ENCODE data around the gene PIK3R4. TPM values are rescaled to one million over a fixed set of nuclear protein-coding genes. Genes with fewer than 3 reads are reported as not detected.

Gene PIK3R4
- total RNA-seq, 1 donor from 2014 or later = 58.5 TPM

DNA sequence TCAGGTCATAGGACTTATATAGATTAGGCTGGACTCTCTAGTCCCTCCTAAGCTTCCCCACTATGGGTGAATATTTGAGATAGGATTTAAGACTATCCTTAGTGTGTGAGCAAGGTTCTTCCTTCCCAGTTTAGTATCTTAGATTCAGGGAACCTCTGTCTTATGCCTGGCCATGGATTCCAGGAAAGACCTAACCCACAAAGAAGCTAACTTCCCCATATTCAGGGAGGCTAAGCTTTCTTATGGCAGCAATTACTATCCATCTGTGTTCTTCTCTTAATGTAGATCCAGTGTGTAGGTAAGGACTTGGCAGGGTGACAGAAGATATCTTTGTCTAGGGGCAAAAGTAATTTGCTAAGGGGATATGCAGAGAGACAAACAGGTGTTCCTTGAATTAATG lies 25.5 kb upstream of the PIK3R4 start:
- Histone ChIP-seq H3K36me3 (ENCODE audit: control insufficient read depth in 3 of 3, insufficient read depth in 3 of 3, low read length in 3 of 3) (no peaks in the 10 kb centered on the region), H3K27me3 (ENCODE audit: control insufficient read depth in 3 of 3, insufficient read depth in 3 of 3, low read length in 3 of 3) (no peaks in the 10 kb centered on the region)

GRCh38 chr3:130770644-130771043 lies 24.0 kb upstream of the PIK3R4 start:
- no peaks in the 10 kb centered on the region for H3K27me3 ChIP-seq (ENCODE audit: control insufficient read depth in 3 of 3, insufficient read depth in 3 of 3, low read length in 3 of 3)
- no peak overlapping the region for H3K27ac ChIP-seq (ENCODE audit: low read depth, low read length)
- no peak overlapping the region for H3K9ac ChIP-seq (ENCODE audit: low read depth in 1 of 3, low read length in 3 of 3)
- no peaks in the 10 kb centered on the region for H3K9me3 ChIP-seq (ENCODE audit: control insufficient read depth in 3 of 3, low read length in 3 of 3)
- no peaks in the 10 kb centered on the region for H3K4me1 ChIP-seq (ENCODE audit: control insufficient read depth in 3 of 3, insufficient read depth in 3 of 3, low read length in 3 of 3)
- H3K4me3 ChIP-seq (ENCODE audit: low read length in 3 of 3) = no peak overlapping the region
- H3K36me3 ChIP-seq (ENCODE audit: control insufficient read depth in 3 of 3, insufficient read depth in 3 of 3, low read length in 3 of 3) = no peaks in the 10 kb centered on the region

More for the DNA sequence above, 25.5 kb upstream of the PIK3R4 start:
- H3K4me3 ChIP-seq (ENCODE audit: low read length in 3 of 3) = no peak overlapping the region
- no peak overlapping the region for H3K9ac ChIP-seq (ENCODE audit: low read depth in 1 of 3, low read length in 3 of 3)
- H3K4me1 ChIP-seq (ENCODE audit: control insufficient read depth in 3 of 3, insufficient read depth in 3 of 3, low read length in 3 of 3) = no peaks in the 10 kb centered on the region
- no peaks in the 10 kb centered on the region for H3K9me3 ChIP-seq (ENCODE audit: control insufficient read depth in 3 of 3, low read length in 3 of 3)
- no peak overlapping the region for H3K27ac ChIP-seq (ENCODE audit: low read depth, low read length)

DNA sequence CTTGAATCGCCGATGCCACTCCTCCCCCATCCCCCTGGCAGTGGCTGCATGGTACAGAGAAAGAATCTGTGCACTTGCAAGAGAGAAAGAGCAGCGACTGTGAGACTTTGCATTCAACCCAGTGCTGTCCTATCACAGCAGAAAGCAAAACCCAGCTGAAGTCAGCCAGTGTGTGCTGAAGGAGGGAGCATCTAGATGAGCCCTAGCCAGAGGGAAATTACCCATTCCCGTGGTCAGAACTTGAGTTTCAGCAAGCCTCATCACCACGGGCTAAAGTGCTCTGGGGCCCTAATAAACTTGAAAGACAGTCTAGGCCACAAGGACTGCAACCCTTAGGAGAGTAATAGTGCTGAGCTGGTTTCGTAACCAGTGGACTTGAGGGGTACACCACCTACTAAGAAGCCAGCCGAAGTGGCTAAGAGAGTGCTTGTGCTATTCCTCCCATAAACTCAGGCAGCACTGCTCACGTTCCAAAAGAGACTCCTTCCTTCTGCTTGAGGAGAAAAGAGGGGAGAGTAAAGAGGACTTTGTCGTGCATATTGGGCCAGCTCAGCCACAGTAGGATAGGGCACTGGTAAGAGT lies 15.2 kb upstream of the PIK3R4 start:
- Histone ChIP-seq H3K27me3 (ENCODE audit: control insufficient read depth in 3 of 3, insufficient read depth in 3 of 3, low read length in 3 of 3) (peaks cover 0 to 3% (median 2%) of the 10 kb centered on the region in 3 donors), H3K9ac (ENCODE audit: low read depth in 1 of 3, low read length in 3 of 3) (no peak overlapping the region), H3K9me3 (ENCODE audit: control insufficient read depth in 3 of 3, low read length in 3 of 3) (no peaks in the 10 kb centered on the region), H3K4me1 (ENCODE audit: control insufficient read depth in 3 of 3, insufficient read depth in 3 of 3, low read length in 3 of 3) (peaks cover 0 to 2% (median 0%) of the 10 kb centered on the region in 3 donors), H3K27ac (ENCODE audit: low read depth, low read length) (no peak overlapping the region), H3K4me3 (ENCODE audit: low read length in 3 of 3) (no peak overlapping the region), H3K36me3 (ENCODE audit: control insufficient read depth in 3 of 3, insufficient read depth in 3 of 3, low read length in 3 of 3) (no peaks in the 10 kb centered on the region)

DNA sequence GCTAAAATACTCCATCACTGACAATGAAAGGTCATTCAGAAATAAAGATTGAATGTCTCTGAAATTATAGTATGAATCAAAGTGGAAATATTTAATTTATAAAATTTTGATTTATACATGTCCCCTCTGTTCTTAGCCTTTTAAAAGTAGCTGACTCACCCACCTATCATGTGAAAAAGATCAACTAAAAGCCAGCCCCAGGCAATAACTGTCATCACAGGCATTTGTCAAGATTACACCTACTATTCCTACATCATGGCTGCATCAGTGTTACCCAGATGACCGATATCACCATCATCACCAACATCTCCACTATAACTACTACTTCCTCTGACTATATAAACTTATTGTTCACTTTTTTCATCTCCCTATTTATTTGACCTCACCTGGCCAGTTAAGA lies 14.3 kb upstream of the PIK3R4 start:
- peaks cover 0 to 2% (median 0%) of the 10 kb centered on the region in 3 donors for H3K4me1 ChIP-seq (ENCODE audit: control insufficient read depth in 3 of 3, insufficient read depth in 3 of 3, low read length in 3 of 3)
- H3K36me3 ChIP-seq (ENCODE audit: control insufficient read depth in 3 of 3, insufficient read depth in 3 of 3, low read length in 3 of 3) = no peaks in the 10 kb centered on the region
- H3K27ac ChIP-seq (ENCODE audit: low read depth, low read length) = no peak overlapping the region
- no peak overlapping the region for H3K9ac ChIP-seq (ENCODE audit: low read depth in 1 of 3, low read length in 3 of 3)
- H3K9me3 ChIP-seq (ENCODE audit: control insufficient read depth in 3 of 3, low read length in 3 of 3) = no peaks in the 10 kb centered on the region
- H3K4me3 ChIP-seq (ENCODE audit: low read length in 3 of 3) = no peak overlapping the region
- H3K27me3 ChIP-seq (ENCODE audit: control insufficient read depth in 3 of 3, insufficient read depth in 3 of 3, low read length in 3 of 3) = peaks cover 0 to 3% (median 2%) of the 10 kb centered on the region in 3 donors

DNA sequence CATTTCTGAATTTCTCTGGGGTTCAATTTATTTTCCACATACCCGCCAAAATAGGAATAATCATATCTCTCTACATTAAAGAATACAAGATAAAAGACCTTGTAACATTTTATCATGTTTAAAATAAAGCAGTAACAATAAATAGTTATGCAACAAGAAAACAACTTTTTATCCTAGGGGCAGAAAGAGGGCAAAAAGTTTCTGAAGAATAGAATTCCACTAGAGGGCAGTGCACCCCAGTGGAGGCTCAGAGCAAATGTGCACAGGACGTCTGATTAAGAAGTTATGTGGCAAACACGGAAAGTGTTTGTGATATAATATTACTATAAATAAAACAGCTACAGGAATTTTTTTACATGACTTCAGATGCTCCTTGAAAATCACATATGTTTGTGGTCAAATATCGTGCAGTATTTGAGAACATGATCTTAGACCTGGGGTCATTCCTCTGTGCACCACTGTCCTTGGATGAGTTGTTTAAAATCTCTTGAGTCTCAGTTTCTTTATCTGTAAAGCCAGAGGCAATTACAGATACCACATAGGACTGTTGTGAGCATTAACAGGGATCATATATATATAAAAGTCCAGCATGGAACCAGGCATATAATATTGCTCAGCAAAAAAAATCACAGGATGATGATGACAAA lies 13.2 kb upstream of the PIK3R4 start:
- H3K36me3 ChIP-seq (ENCODE audit: control insufficient read depth in 3 of 3, insufficient read depth in 3 of 3, low read length in 3 of 3) = no peaks in the 10 kb centered on the region
- H3K4me1 ChIP-seq (ENCODE audit: control insufficient read depth in 3 of 3, insufficient read depth in 3 of 3, low read length in 3 of 3) = peaks cover 0 to 2% (median 0%) of the 10 kb centered on the region in 3 donors
- H3K9me3 ChIP-seq (ENCODE audit: control insufficient read depth in 3 of 3, low read length in 3 of 3) = no peaks in the 10 kb centered on the region
- H3K9ac ChIP-seq (ENCODE audit: low read depth in 1 of 3, low read length in 3 of 3) = no peak overlapping the region
- H3K27me3 ChIP-seq (ENCODE audit: control insufficient read depth in 3 of 3, insufficient read depth in 3 of 3, low read length in 3 of 3) = peaks cover 0 to 3% (median 2%) of the 10 kb centered on the region in 3 donors
- no peak overlapping the region for H3K27ac ChIP-seq (ENCODE audit: low read depth, low read length)
- H3K4me3 ChIP-seq (ENCODE audit: low read length in 3 of 3) = no peak overlapping the region

- H3K9me3 ChIP-seq (ENCODE audit: control insufficient read depth in 3 of 3, low read length in 3 of 3) = no peaks in the 10 kb centered on the region
- no peak overlapping the region for H3K27ac ChIP-seq (ENCODE audit: low read depth, low read length)
- H3K9ac ChIP-seq (ENCODE audit: low read depth in 1 of 3, low read length in 3 of 3) = no peak overlapping the region
- H3K4me1 ChIP-seq (ENCODE audit: control insufficient read depth in 3 of 3, insufficient read depth in 3 of 3, low read length in 3 of 3) = peaks cover 0 to 2% (median 0%) of the 10 kb centered on the region in 3 donors
- no peak overlapping the region for H3K4me3 ChIP-seq (ENCODE audit: low read length in 3 of 3)
- H3K36me3 ChIP-seq (ENCODE audit: control insufficient read depth in 3 of 3, insufficient read depth in 3 of 3, low read length in 3 of 3) = no peaks in the 10 kb centered on the region
- H3K27me3 ChIP-seq (ENCODE audit: control insufficient read depth in 3 of 3, insufficient read depth in 3 of 3, low read length in 3 of 3) = peaks cover 0 to 3% (median 2%) of the 10 kb centered on the region in 3 donors
Observed at GRCh38 chr3:130758624-130759369, 12.2 kb upstream of the PIK3R4 start.

DNA sequence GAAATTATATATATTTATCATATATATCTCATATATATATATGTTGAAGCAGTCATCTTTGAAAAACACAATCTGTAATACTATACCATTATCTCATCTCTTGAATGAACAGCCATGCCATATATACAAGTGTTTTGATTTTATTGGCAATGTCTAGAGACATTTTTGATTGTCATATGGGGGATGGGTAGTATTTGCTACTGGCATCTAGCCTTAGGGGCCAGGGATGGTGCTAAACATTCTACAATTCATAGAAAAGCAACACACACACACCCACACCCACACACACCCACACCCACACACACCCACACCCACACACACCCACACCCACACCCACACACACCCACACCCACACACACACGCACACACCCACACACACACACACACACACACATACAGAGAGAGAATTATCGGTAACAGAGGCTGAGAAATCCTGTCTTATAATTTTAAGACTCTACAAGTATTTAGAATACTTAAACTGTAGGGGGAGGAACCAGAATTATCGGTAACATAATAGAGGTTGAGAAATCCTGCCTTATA lies 11.1 kb upstream of the PIK3R4 start:
- no peak overlapping the region for H3K27ac ChIP-seq (ENCODE audit: low read depth, low read length)
- H3K4me1 ChIP-seq (ENCODE audit: control insufficient read depth in 3 of 3, insufficient read depth in 3 of 3, low read length in 3 of 3) = peaks cover 0 to 2% (median 0%) of the 10 kb centered on the region in 3 donors
- no peaks in the 10 kb centered on the region for H3K9me3 ChIP-seq (ENCODE audit: control insufficient read depth in 3 of 3, low read length in 3 of 3)
- no peaks in the 10 kb centered on the region for H3K36me3 ChIP-seq (ENCODE audit: control insufficient read depth in 3 of 3, insufficient read depth in 3 of 3, low read length in 3 of 3)
- H3K9ac ChIP-seq (ENCODE audit: low read depth in 1 of 3, low read length in 3 of 3) = no peak overlapping the region
- no peak overlapping the region for H3K4me3 ChIP-seq (ENCODE audit: low read length in 3 of 3)
- H3K27me3 ChIP-seq (ENCODE audit: control insufficient read depth in 3 of 3, insufficient read depth in 3 of 3, low read length in 3 of 3) = no peaks in the 10 kb centered on the region

DNA sequence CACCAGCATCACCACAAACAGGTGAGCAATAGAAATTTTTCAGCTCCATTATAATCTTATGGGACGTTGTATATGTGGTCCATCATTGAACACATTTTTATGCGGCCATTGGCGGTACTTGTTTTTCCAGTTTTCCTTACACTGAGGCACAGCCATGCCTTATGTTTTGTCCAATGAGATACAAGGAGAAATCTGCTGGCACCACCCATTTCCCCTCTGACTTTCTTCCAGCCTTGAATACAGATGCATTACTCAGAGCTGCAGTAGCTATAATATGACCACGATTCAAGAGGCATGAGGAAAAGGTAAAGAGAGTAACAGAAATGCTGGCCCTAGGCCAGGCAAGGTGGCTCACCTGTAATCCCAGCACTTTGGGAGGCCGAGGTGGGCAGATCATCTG lies 9.0 kb upstream of the PIK3R4 start:
- peaks cover 0 to 2% (median 0%) of the 10 kb centered on the region in 3 donors for H3K4me1 ChIP-seq (ENCODE audit: control insufficient read depth in 3 of 3, insufficient read depth in 3 of 3, low read length in 3 of 3)

GRCh38 chr3:130748981-130749380 lies 2.4 kb upstream of the PIK3R4 start:
- Histone ChIP-seq H3K27ac (ENCODE audit: low read depth, low read length) (no peak overlapping the region), H3K4me1 (ENCODE audit: control insufficient read depth in 3 of 3, insufficient read depth in 3 of 3, low read length in 3 of 3) (peaks cover 17 to 22% (median 18%) of the 10 kb centered on the region in 3 donors), H3K27me3 (ENCODE audit: control insufficient read depth in 3 of 3, insufficient read depth in 3 of 3, low read length in 3 of 3) (no peaks in the 10 kb centered on the region), H3K9me3 (ENCODE audit: control insufficient read depth in 3 of 3, low read length in 3 of 3) (no peaks in the 10 kb centered on the region), H3K36me3 (ENCODE audit: control insufficient read depth in 3 of 3, insufficient read depth in 3 of 3, low read length in 3 of 3) (peaks cover 0 to 5% (median 2%) of the 10 kb centered on the region in 3 donors), H3K4me3 (ENCODE audit: low read length in 3 of 3) (no peak overlapping the region), H3K9ac (ENCODE audit: low read depth in 1 of 3, low read length in 3 of 3) (no peak overlapping the region)

More for the DNA sequence above, 9.0 kb upstream of the PIK3R4 start:
- Histone ChIP-seq H3K27me3 (ENCODE audit: control insufficient read depth in 3 of 3, insufficient read depth in 3 of 3, low read length in 3 of 3) (no peaks in the 10 kb centered on the region), H3K36me3 (ENCODE audit: control insufficient read depth in 3 of 3, insufficient read depth in 3 of 3, low read length in 3 of 3) (no peaks in the 10 kb centered on the region), H3K9ac (ENCODE audit: low read depth in 1 of 3, low read length in 3 of 3) (no peak overlapping the region), H3K9me3 (ENCODE audit: control insufficient read depth in 3 of 3, low read length in 3 of 3) (no peaks in the 10 kb centered on the region), H3K4me3 (ENCODE audit: low read length in 3 of 3) (no peak overlapping the region), H3K27ac (ENCODE audit: low read depth, low read length) (no peak overlapping the region)

- Histone ChIP-seq H3K36me3 (ENCODE audit: control insufficient read depth in 3 of 3, insufficient read depth in 3 of 3, low read length in 3 of 3) (peaks cover 0 to 10% (median 3%) of the 10 kb centered on the region in 3 donors), H3K9me3 (ENCODE audit: control insufficient read depth in 3 of 3, low read length in 3 of 3) (no peaks in the 10 kb centered on the region), H3K4me1 (ENCODE audit: control insufficient read depth in 3 of 3, insufficient read depth in 3 of 3, low read length in 3 of 3) (peaks cover 22 to 27% (median 24%) of the 10 kb centered on the region in 3 donors), H3K9ac (ENCODE audit: low read depth in 1 of 3, low read length in 3 of 3) (no peak overlapping the region), H3K4me3 (ENCODE audit: low read length in 3 of 3) (no peak overlapping the region), H3K27ac (ENCODE audit: low read depth, low read length) (peak overlapping the region; percentile 53), H3K27me3 (ENCODE audit: control insufficient read depth in 3 of 3, insufficient read depth in 3 of 3, low read length in 3 of 3) (no peaks in the 10 kb centered on the region)
Observed at GRCh38 chr3:130748467-130748861, 1.8 kb upstream of the PIK3R4 start.

Data from skeletal muscle tissue (tissue), 4 donors.